HPDE6-E6E7 (cell line): ENCODE measurements around the gene LAMC1.
A peak's percentile ranks its signal among the peaks of the same experiment; 100 is the strongest.

Source experiments
- DNase-seq: peaks from one replicate; pipeline ENCODE4 v3.0.0; 2011; ENCODE audit warnings: missing footprints; ENCODE audit errors: extremely low spot score

LAMC1 gene

GRCh38 chr1:183080406-183080805 lies 57.2 kb downstream of the LAMC1 start:
- peak; percentile 32 for DNase-seq

- no peak for DNase-seq
Observed at GRCh38 chr1:183081402-183082120, 58.3 kb downstream of the LAMC1 start.

GRCh38 chr1:183082650-183083049 lies 59.4 kb downstream of the LAMC1 start:
- DNase-seq, result no peak

- DNase-seq, result no peak
Observed at GRCh38 chr1:183087001-183087400, 63.8 kb downstream of the LAMC1 start.

GRCh38 chr1:183089025-183089639 lies 65.9 kb downstream of the LAMC1 start:
- no peak for DNase-seq

GRCh38 chr1:183090391-183091006 lies 67.3 kb downstream of the LAMC1 start:
- DNase-seq, result no peak

- DNase-seq, result no peak
Observed at GRCh38 chr1:183091181-183091580, 68.0 kb downstream of the LAMC1 start.

GRCh38 chr1:183092350-183092749 lies 69.1 kb downstream of the LAMC1 start:
- no peak for DNase-seq

GRCh38 chr1:183093066-183093668 lies 69.9 kb downstream of the LAMC1 start:
- no peak for DNase-seq

- peak; percentile 50 for DNase-seq
Observed at GRCh38 chr1:183093786-183094298, 70.6 kb downstream of the LAMC1 start.

- DNase-seq, result no peak
Observed at GRCh38 chr1:183094351-183094750, 71.1 kb downstream of the LAMC1 start.

GRCh38 chr1:183096351-183096750 lies 73.1 kb downstream of the LAMC1 start:
- DNase-seq, result no peak

GRCh38 chr1:183096894-183097293 lies 73.7 kb downstream of the LAMC1 start:
- no peak for DNase-seq

GRCh38 chr1:183097438-183098051 lies 74.3 kb downstream of the LAMC1 start:
- DNase-seq, result no peak

GRCh38 chr1:183098317-183098716 lies 75.1 kb downstream of the LAMC1 start:
- DNase-seq, result no peak

- no peak for DNase-seq
Observed at GRCh38 chr1:183100361-183100974, 77.2 kb downstream of the LAMC1 start.

GRCh38 chr1:183101081-183101480 lies 77.9 kb downstream of the LAMC1 start:
- no peak for DNase-seq

GRCh38 chr1:183101841-183102276 lies 78.6 kb downstream of the LAMC1 start:
- no peak for DNase-seq

GRCh38 chr1:183103147-183103546 lies 79.9 kb downstream of the LAMC1 start:
- DNase-seq, result no peak

- DNase-seq, result no peak
Observed at GRCh38 chr1:183103577-183103976, 80.4 kb downstream of the LAMC1 start.

GRCh38 chr1:183105449-183105848 lies 82.2 kb downstream of the LAMC1 start:
- DNase-seq, result no peak

GRCh38 chr1:183106166-183106565 lies 82.9 kb downstream of the LAMC1 start:
- no peak for DNase-seq
